Erythroblast (primary cell): Measurements from ENCODE around the gene SHB.
"Not testable (repeated sequence)": the region's sequence is repeated elsewhere in the genome, so short reads cannot be mapped to it uniquely, and the experiment has no call there.

Experiments
- DNase-seq, 2 experiments: peaks; one replicate each; lab custom pipeline; 2025; lab: John Stamatoyannopoulos, UW
- GATA1 ChIP-seq: IDR thresholded peaks from 2 replicates; pipeline ENCODE4 v1.6.1; 2011; ENCODE audit warnings: low read depth, mild to moderate bottlenecking, control low read depth, low read length, moderate library complexity
- POLR2A ChIP-seq: IDR thresholded peaks from 2 replicates; pipeline ENCODE4 v1.6.1; 2011; ENCODE audit warnings: mild to moderate bottlenecking, low read length

SHB gene

DNA sequence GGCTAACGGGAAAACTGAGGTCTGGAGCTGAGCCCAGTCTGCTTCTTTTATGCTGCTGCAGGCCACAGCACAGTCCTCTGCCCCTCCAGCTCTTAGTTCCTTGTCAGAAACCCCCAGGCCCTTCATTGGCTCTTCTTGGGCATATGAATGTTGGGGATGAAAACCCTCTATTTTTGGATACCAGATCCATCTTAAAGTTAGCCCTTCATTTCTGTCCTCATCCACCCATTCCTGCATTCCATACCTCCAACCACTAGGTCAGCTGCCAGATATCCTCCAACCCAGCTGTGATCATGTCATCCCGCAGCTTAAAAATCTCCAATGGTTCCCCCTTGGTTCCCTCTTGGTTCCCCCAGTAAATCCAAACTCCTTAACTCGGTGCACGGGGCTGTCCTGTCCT is 163.3 kb downstream of the SHB start:
- no peak for DNase-seq
- no peak for TF ChIP-seq GATA1
- TF ChIP-seq POLR2A, result no peak

DNA sequence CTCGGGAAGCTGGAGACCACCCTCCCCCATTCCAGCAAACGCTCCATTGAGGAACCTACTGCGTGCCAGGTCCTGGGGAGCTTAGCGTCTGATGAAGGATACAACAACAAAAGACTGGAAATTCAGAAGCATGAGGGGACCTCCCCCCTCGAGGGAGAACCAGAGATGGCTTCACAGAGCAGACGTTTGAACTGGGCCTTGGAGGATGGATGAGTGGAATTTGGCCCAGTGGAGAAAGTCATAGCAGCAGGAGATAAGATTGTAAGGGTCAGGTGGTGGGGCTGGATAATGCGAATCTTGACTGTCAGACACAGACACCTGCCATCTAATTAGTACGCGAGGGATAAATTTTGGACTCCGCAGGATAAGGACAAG is 163.9 kb downstream of the SHB start:
- DNase-seq, result peak; percentile 65 to 86
- TF ChIP-seq GATA1 (no peak), POLR2A (no peak)

DNA sequence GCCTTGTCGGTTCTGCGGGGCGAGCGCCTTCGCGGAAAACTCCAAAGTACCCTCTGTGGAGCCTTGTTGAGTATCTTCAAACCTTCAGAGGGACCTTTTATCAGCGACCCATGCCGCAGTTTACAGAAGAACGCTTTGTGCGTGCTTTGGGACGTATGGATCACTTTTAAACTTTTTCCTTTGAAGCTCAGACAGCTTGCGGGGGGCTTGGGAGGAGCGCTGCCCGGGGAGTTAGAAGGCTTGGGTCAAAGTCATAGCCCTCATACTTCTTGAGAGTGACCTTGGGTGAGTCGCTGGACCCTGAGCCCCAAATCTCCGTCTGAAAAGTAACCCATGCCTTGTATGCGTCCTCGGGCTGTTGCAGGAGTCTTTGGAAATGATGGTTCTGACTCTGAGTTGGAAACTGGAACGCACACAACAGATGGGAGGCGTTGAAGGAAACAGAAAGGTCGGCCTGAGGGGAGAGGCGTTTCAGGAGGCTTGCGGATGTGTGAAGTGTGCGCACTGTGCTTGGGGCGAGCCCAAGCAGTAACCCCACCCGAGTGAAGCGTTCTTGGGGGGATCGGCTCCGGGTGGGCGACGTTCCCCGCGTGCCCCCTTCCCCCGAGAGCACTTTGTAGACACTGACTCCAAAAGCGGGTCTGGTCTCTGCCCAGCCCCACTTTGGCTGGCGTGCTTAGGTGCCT is 164.4 kb downstream of the SHB start:
- DNase-seq, result peak in 1 of 2 experiments; percentile 61
- peak; percentile 63 for TF ChIP-seq POLR2A
- TF ChIP-seq GATA1, result no peak

DNA sequence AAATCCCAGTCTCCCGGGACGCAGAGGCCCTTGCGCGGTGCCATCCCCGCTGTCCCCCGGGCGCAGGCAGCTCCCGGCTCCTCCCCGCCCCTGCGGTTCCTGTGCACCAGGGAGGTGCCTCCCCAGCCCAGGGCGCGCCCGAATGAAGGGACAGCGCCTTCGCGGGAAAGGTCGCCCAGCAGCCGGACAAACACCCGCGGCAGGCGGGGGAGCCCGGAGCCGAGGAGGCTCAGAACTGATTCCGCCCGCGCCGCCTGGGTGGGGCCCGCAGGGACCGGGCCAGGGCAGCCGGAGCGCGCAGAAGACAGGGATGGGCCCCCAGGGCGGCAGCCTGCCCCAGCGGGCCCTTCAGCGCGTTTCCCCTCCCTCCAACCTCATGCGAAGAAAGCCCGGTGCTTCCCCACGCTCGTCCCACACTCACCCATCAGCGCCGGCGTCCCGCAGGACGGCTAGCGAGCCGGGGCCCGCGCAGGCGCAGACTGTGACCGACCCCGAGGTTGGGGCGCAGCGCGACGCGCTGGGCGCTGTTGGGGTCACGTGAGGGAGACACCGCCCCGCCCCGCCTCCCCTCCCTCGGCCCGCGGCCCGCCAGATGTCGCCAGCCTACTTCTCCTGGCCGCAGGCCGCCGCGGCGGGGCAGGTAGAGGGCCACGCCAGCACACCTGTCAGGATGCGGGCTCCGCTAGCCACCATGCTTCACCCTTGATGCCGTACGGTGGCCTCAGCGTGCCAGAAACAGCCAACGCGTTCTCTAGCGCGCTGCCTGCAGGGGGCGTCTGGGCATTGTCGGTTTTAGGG is 165.2 kb downstream of the SHB start, which contains the start of gene SLC25A51:
Gene SLC25A51 (minus strand): TSS at position 481 of the 798 bp plus-strand sequence. CDS start 15,577 bp downstream, outside the sequence.
- peak; percentile 78 for TF ChIP-seq POLR2A
- no peak for TF ChIP-seq GATA1
- DNase-seq, result peak; percentile 94 to 96

DNA sequence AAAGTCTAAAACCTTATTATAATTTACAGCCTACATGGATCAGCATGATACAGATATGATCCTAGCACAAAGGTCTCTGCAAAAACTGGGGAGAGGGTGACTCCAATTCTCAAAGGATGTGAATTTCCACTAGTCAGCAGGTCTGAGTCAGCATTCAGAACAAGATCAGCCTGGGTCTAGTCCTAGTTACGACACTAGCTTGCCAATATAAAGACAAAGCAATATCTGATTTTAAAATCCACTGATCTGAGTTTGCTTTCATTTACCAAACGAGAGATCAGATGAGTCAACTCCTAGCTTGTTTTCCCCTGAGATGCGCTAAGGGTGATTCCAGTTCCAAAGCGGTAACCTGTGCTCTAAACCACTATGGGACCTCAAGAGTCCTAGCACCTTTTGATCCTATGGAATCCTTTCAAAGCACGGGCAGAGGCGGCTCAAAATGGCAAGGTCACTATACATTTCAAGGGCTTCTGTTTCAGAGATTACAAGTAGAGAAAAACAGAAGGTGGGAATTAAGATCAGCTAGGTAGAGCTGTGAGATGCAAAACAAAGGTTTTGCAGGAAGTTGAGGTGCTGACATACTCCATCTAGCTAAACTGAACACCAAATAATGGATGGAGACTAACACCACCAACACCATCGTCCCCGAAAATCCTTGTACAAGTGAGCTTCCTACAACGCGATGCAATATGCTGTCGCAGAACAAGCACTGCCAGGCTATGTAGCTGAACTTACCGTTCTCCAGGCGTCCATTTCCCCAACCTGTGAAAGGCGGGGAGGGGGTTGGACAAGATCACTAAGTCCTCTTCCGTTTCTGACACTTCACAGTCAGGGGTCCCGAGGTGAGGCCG is 166.0 kb downstream of the SHB start:
- DNase-seq, result peak; percentile 58 to 66
- TF ChIP-seq POLR2A (no peak), GATA1 (no peak)

DNA sequence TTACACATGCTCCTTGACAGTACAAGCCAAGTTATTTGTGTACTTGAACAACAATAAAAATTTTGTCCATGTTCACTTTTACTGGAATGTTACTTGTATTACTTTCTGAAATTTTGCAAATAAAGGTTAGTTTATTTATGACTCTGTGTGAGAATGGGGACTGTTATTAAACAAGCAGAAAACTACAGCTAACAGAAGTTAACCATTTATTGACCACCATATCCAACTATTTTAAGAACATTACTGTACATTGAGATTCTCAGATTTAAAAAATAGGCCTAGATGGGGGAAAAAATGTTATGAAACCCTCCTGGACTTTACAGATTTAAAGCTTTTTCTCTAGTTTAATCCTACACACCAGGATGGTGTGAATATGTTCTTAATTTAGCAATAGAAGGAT is 166.9 kb downstream of the SHB start:
- TF ChIP-seq POLR2A (no peak), GATA1 (no peak)
- DNase-seq, result no peak

DNA sequence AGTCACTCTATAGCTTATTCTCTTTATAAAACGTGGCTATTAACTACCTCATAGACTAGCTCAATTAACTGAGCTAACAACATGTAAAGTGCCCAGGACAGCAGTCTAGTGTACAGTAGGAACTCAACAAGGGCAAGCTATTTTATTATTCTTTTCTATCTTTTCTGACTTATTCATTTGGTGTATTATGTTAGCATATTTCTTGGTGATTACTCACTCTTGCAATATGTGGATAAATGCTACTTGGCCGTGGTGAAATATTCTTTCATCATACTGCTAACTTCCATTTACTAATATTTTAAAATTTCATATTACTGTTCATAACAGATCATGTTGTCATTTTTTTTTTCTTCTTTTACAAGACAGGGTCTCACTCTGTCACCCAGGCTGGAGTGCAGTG is 170.0 kb downstream of the SHB start:
- TF ChIP-seq POLR2A (no peak), GATA1 (no peak)
- DNase-seq, result no peak

DNA sequence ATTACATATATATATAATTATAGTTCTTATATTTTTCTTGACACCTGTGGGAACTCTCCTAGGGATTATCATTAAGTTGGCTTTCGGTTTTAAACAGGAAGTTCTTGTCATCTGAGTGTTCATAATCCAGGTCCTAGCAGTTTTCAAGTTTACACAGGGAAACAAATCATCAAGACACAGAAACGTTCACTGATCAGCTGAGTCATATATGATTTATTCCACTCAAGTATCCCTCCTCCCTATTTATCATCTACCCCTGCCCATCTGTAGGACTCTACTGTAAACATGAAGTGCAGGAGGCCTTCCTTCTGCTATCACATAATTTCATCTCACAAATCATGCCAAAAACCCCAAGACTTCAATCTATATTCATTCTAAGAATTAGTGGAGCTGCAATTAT is 171.4 kb downstream of the SHB start:
- no peak for DNase-seq
- TF ChIP-seq GATA1, result no peak
- TF ChIP-seq POLR2A, result no peak

DNA sequence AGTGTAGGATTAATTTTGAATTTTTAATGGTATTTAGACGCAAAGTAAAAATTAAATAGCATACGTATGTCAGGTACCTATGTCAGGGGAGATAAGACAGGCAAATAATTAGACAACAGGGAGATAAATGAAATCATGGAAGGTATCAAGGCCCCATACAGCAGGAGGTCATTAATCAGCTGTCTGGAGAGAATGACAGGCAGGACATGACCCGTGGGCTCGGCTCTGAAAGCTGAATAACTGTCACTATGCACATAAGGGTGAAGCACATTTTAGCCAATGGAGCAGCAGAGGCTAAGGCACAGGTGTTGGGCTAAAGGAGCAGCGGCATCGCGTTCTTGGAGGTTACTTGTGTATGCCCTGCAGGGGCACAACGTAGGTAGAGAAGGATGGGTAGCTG is 177.0 kb downstream of the SHB start:
- TF ChIP-seq GATA1 (no peak), POLR2A (no peak)
- no peak for DNase-seq

DNA sequence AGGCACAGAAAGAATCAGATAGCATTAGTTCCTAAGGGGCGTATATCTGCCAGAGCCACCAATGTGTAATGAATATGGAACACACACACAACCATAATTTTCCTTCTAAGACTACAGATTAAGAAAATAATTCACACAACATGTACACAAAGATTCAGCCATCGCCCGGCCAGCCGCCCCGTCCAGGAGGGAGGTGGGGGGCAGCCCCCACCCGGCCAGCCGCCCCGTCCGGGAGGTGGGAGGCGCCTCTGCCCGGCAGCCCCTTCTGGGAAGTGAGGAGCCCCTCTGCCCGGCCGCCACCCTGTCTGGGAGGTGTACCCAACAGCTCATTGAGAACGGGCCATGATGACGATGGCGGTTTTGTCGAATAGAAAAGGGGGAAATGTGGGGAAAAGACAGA is 178.0 kb downstream of the SHB start:
- not testable (repeated sequence) for DNase-seq

DNA sequence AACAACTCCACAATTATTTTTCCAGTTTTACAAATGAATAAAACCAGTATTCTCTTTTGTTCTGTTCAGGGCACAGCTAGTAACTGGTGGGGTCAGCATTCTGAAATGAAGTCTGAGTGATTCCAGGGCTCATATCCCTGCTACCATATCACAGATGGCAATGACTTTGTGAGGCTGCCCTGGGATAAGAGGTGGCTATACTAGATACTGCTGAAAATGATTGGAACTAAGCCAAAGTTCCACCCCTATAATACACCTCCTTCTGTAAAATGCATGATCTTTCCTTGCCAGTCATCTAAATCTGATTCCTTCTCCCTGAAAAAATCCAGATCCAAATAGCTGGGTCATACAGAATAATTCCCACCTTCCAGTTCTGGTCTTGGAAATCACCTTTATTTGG is 179.5 kb downstream of the SHB start:
- TF ChIP-seq GATA1 (no peak), POLR2A (no peak)
- DNase-seq, result peak; percentile 54 to 76

DNA sequence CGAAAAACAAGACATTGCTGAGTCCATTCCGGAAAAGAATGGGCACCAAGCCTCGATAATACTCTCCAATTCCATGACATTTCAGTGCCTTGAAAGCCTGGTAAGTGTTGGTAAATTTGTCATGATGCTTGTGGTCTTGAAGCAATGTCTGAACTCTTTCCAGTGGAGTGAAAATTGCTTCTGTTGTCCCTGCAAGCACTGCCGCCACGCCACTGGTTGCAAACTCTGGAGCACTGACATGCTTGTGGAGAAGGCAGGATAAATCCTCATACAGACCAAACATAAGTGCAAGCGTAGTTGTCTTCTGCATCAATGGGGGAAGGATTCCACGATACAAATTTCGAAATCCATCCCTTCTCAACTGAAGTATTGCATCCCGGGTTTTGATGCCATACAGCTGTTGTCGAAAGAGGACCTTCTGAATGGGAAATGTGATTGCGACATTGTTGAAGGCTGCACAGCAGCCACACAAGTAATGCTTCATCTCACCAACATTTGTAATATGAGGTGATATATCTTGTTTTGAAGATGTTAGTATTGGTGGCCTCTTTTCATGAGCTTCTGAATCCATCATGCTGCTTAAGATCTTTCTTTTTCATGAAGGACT is 180.9 kb downstream of the SHB start:
- not testable (repeated sequence) for DNase-seq

DNA sequence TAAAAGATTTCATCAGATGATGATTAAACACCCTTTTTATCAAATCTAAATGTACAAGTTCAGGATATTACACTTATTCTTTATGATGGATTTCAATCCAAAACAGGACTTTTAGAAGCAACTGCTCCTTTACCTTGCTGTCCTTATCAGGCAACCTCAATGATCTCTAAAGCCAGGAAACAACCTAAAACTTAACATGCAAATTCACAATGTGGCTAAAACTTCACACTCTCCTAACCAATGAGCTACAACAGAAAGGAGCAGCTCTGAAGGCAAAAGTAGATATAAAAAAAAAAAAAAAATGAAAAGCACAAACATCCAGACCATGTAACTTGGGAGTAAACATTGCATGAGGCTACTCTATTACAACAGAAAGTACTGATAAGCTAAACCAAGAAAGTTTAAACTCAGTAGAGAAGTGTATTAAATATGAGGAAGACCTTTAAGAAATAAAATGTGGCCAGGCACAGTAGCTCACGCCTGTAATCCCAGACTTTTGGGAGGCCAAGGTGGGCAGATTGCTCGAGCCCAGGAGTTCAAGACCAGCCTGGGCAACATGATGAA is 188.0 kb downstream of the SHB start:
- DNase-seq, result no peak
- TF ChIP-seq GATA1 (no peak), POLR2A (no peak)
